Endothelial cell of umbilical vein (primary cell): ENCODE measurements around the gene WNT8B. TPM values are rescaled to one million over a fixed set of nuclear protein-coding genes. Genes with fewer than 3 reads are reported as not detected.

Source experiments
- BruUV-seq: library from RNA; stranded (reverse); fragments of 400-500 nt; replicated peaks from 2 replicates; lab custom pipeline; 2021; lab: Mats Ljungman, UMichigan
- CTCF ChIA-PET: fragments of 300-600, 350-600 bp; sonication (Branson Sonifier 250); formaldehyde crosslinking; loops from one replicate; lab custom pipeline; 2021; ENCODE audit warnings: antibody characterized with exemption, inconsistent platforms; lab: Charles Lee
- POLR2A ChIA-PET: fragments of 300-600, 350-600 bp; sonication (Branson Sonifier 250); formaldehyde crosslinking; loops from one replicate; lab custom pipeline; 2021; ENCODE audit warnings: antibody characterized with exemption, inconsistent platforms; lab: Charles Lee
- DNase-seq: peaks from one replicate; pipeline ENCODE4 v3.0.0-alpha.2; 2011; ENCODE audit warnings: low read depth, low spot score
- FAIRE-seq: peaks from 2 replicates; lab custom pipeline; 2011; peaks lifted over from hg19 to GRCh38; lab: Jason Lieb, UNC
- H2AFZ ChIP-seq: 2 replicates; pipeline ENCODE4 v1.6.0; 2012; ENCODE audit warnings: low read depth, low read length, control low read depth, inconsistent platforms
- H3K27ac ChIP-seq: 2 replicates; pipeline ENCODE4 v1.5.1; 2011; ENCODE audit warnings: low read depth, mild to moderate bottlenecking, control low read depth, low read length, moderate library complexity; ENCODE audit not compliant: insufficient read depth
- H3K27me3 ChIP-seq, 2 experiments: 2 replicates each; pipeline versions ENCODE4 v1.6.0 to v1.6.1; 2011; ENCODE audit warnings: low read length in 2 of 2, mixed read lengths in 1 of 2; ENCODE audit not compliant: control insufficient read depth in 2 of 2, insufficient read depth in 2 of 2
- H3K36me3 ChIP-seq, 2 experiments: 2 replicates in 1 of 2; 3 replicates in 1 of 2; pipeline ENCODE4 v1.5.1; 2011; ENCODE audit warnings: low read length in 2 of 2, mild to moderate bottlenecking in 1 of 2, moderate library complexity in 1 of 2; ENCODE audit not compliant: control insufficient read depth in 2 of 2, insufficient read depth in 2 of 2; ENCODE audit errors: extremely low read depth in 1 of 2
- H3K4me1 ChIP-seq: 3 replicates; pipeline ENCODE4 v1.5.1; 2011; ENCODE audit warnings: mild to moderate bottlenecking, low read length; ENCODE audit not compliant: control insufficient read depth, insufficient read depth; ENCODE audit errors: extremely low read depth
- H3K4me2 ChIP-seq: 2 replicates; pipeline ENCODE4 v1.6.1; 2011; ENCODE audit warnings: low read length, control low read depth, mixed read lengths; ENCODE audit not compliant: insufficient read depth
- H3K4me3 ChIP-seq, 3 experiments: fragments of 200-600 bp in 1 of 3; sonication (generic), shearing (Covaris generic) in 1 of 3; replicated peaks in 1 of 3; 2 replicates each; pipeline ENCODE4 v1.5.1; 2011 to 2016; ENCODE audit warnings: control low read depth in 3 of 3, low read length in 3 of 3, mild to moderate bottlenecking in 2 of 3, inconsistent platforms in 1 of 3, low read depth in 1 of 3, moderate library complexity in 1 of 3; ENCODE audit not compliant: insufficient read depth in 1 of 3
- H3K79me2 ChIP-seq: 2 replicates; pipeline ENCODE4 v1.6.0; 2012; ENCODE audit warnings: low read length, inconsistent platforms; ENCODE audit not compliant: control insufficient read depth, insufficient read depth
- H3K9ac ChIP-seq: replicated peaks from 2 replicates; pipeline ENCODE3; 2011; ENCODE audit warnings: low read length, control low read depth; ENCODE audit not compliant: insufficient read depth; ENCODE audit errors: extremely low read depth
- H3K9me1 ChIP-seq: replicated peaks from 3 replicates; pipeline ENCODE4 v1.6.0; 2011; ENCODE audit warnings: mild to moderate bottlenecking, low read length; ENCODE audit not compliant: control insufficient read depth, insufficient read depth; ENCODE audit errors: extremely low read depth
- H3K9me3 ChIP-seq: replicated peaks from 2 replicates; pipeline ENCODE4 v1.5.1; 2012; ENCODE audit warnings: low read length, inconsistent platforms; ENCODE audit not compliant: control insufficient read depth, insufficient read depth
- H4K20me1 ChIP-seq: replicated peaks from 2 replicates; pipeline ENCODE3; 2011; ENCODE audit warnings: mild to moderate bottlenecking, low read length; ENCODE audit not compliant: control insufficient read depth, insufficient read depth; ENCODE audit errors: extremely low read depth
- EZH2 ChIP-seq: IDR thresholded peaks from 2 replicates; pipeline ENCODE4 v1.6.1; 2012; ENCODE audit warnings: borderline replicate concordance, low read depth, mild to moderate bottlenecking, moderate library complexity, low read length, inconsistent platforms; ENCODE audit not compliant: severe bottlenecking
- FOS ChIP-seq: IDR thresholded peaks from 2 replicates; pipeline ENCODE4 v1.6.1; 2011; ENCODE audit warnings: mild to moderate bottlenecking, low read length, moderate library complexity, borderline replicate concordance; ENCODE audit not compliant: insufficient read depth
- GATA2 ChIP-seq: IDR thresholded peaks from 2 replicates; pipeline ENCODE4 v1.7.0; 2011; ENCODE audit warnings: low read depth, mild to moderate bottlenecking, moderate library complexity, mixed read lengths, low read length; ENCODE audit not compliant: insufficient read length, insufficient read depth
- JUN ChIP-seq: IDR thresholded peaks from 2 replicates; pipeline ENCODE4 v1.6.1; 2011; ENCODE audit warnings: borderline replicate concordance, low read depth; ENCODE audit not compliant: insufficient read length, insufficient read depth
- MYC ChIP-seq: IDR thresholded peaks from one replicate; pipeline ENCODE4 v1.6.1; 2011; ENCODE audit warnings: mild to moderate bottlenecking, low read depth, low read length
- POLR2A ChIP-seq: IDR thresholded peaks from 2 replicates; pipeline ENCODE4 v1.6.1; 2012; ENCODE audit warnings: low read depth, mild to moderate bottlenecking, control low read depth, low read length
- POLR2AphosphoS5 ChIP-seq: IDR thresholded peaks from 2 replicates; pipeline ENCODE4 v1.6.1; 2012; ENCODE audit warnings: low read depth, mild to moderate bottlenecking, control low read depth, low read length, moderate library complexity; ENCODE audit not compliant: insufficient read depth
- dilution Hi-C: fragments of 300-500 bp; cut with MboI; formaldehyde crosslinking; loops from one replicate; pipeline ENCODE4 v1.15.0; 2019; ENCODE audit warnings: low sequenced_read_pairs; ENCODE audit not compliant: extremely low pct_ligation_motif_present
- intact Hi-C: fragments of 100-400 bp; cut with micrococcal nuclease; formaldehyde crosslinking; loops from one replicate; pipeline ENCODE4 v1.10.0; 2022
- polyA plus RNA-seq, 4 experiments: library from polyadenylated mRNA; depleted of rRNA in 3 of 4; stranded (reverse) in 3 of 4; unstranded in 1 of 4; fragments of >200 nt; gene quantifications; 2 replicates each; pipeline versions ENCODE4 v1.2.1 to v1.2.3, GENCODE V29; 2011 to 2012; ENCODE audit warnings: missing spikeins in 1 of 4
- total RNA-seq: library from RNA; stranded (reverse); gene quantifications from 2 replicates; pipeline ENCODE4 v1.2.3, GENCODE V29; 2021
- TF ChIP-seq, protein P1 (sequence below): IDR thresholded peaks from 2 replicates; pipeline ENCODE4 v1.6.1; 2011; ENCODE audit not compliant: insufficient read depth, insufficient read length
- TF ChIP-seq, protein P2 (sequence below), 2 donors: IDR thresholded peaks; 1 replicate in 1 of 2; 2 replicates in 1 of 2; pipeline ENCODE4 v1.5.1; 2011; ENCODE audit warnings: low read length in 2 of 2, mild to moderate bottlenecking in 2 of 2, moderate library complexity in 2 of 2, control low read depth in 1 of 2, inconsistent platforms in 1 of 2, low read depth in 1 of 2; ENCODE audit not compliant: insufficient read depth in 1 of 2; ENCODE audit errors: extremely low read depth in 1 of 2

Gene WNT8B
- total and polyA plus RNA-seq, 2 donors (not counting 3 experiments of a cell fraction or from before 2014, with no cell fraction given) = not detected

DNA sequence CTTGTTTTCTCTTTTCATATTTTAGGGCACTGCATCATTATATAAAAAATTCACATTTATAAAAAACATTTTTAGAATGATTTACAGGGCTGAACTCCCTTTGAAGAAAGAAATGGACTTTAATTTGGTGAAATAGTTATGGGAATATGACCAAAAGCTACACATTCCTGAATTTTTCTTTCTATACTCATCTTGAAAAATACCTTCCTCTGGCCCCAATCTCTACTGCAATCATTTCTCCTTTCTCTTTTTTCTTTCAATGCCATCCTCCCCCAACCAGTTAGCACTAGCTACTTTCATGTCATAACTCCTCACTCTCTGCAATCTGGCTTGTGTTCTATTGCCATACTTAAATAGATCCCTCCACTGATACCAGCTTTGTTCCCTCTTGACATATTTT lies 6.2 kb downstream of the WNT8B start:
- Histone ChIP-seq H2AFZ (no peak overlapping the region), H3K36me3 (no peaks in the 10 kb centered on the region), H4K20me1 (no peaks in the 10 kb centered on the region), H3K4me1 (no peaks in the 10 kb centered on the region), H3K4me3 (no peak overlapping the region), H3K9ac (no peak overlapping the region), H3K4me2 (no peak overlapping the region), H3K27me3 (peaks cover 34 to 48% of the 10 kb centered on the region in 2 experiments), H3K79me2 (no peaks in the 10 kb centered on the region), H3K9me3 (no peaks in the 10 kb centered on the region), H3K27ac (no peak overlapping the region), H3K9me1 (no peaks in the 10 kb centered on the region)
- no peak for FAIRE-seq
- dilution Hi-C loops = no loop called here
- CTCF ChIA-PET = interaction anchor here (0.6 to 2.6 kb wide), 5 partner anchors 13 to 409 kb away, joined by 3 to 14 read pairs (median 4); partner anchors contain the start of gene HIF1AN
- BruUV-seq = no TSS peak
- intact Hi-C loops = no loop called here
- no peak for DNase-seq
- POLR2A ChIA-PET = no interaction called here
- TF ChIP-seq MYC = no peak
- TF ChIP-seq GATA2 = no peak
- no peak for TF ChIP-seq POLR2A
- TF ChIP-seq, protein P1, sequence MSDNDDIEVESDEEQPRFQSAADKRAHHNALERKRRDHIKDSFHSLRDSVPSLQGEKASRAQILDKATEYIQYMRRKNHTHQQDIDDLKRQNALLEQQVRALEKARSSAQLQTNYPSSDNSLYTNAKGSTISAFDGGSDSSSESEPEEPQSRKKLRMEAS = no peak
- no peak for TF ChIP-seq FOS
- TF ChIP-seq, protein P2, sequence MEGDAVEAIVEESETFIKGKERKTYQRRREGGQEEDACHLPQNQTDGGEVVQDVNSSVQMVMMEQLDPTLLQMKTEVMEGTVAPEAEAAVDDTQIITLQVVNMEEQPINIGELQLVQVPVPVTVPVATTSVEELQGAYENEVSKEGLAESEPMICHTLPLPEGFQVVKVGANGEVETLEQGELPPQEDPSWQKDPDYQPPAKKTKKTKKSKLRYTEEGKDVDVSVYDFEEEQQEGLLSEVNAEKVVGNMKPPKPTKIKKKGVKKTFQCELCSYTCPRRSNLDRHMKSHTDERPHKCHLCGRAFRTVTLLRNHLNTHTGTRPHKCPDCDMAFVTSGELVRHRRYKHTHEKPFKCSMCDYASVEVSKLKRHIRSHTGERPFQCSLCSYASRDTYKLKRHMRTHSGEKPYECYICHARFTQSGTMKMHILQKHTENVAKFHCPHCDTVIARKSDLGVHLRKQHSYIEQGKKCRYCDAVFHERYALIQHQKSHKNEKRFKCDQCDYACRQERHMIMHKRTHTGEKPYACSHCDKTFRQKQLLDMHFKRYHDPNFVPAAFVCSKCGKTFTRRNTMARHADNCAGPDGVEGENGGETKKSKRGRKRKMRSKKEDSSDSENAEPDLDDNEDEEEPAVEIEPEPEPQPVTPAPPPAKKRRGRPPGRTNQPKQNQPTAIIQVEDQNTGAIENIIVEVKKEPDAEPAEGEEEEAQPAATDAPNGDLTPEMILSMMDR (IDR thresholded peaks at IDR 0.05; ENCODE audit: extremely low read depth in 1 of 2, insufficient read depth in 1 of 2, low read depth in 1 of 2, low read length in 2 of 2) = no peak
- no peak for TF ChIP-seq JUN
- TF ChIP-seq POLR2AphosphoS5 = no peak
- no peak for TF ChIP-seq EZH2
